Stimulated activated CD4-positive, alpha-beta T cell treated with anti-CD3 and anti-CD28 coated beads, Interleukin-4, amount 100 ng/mL, for 24 hours (primary cell): Measurements from ENCODE around the gene ZFYVE19.

Experiments
- DNase-seq: peaks from one replicate; pipeline ENCODE4 v3.0.0-alpha.2; 2020

ZFYVE19 gene

DNA sequence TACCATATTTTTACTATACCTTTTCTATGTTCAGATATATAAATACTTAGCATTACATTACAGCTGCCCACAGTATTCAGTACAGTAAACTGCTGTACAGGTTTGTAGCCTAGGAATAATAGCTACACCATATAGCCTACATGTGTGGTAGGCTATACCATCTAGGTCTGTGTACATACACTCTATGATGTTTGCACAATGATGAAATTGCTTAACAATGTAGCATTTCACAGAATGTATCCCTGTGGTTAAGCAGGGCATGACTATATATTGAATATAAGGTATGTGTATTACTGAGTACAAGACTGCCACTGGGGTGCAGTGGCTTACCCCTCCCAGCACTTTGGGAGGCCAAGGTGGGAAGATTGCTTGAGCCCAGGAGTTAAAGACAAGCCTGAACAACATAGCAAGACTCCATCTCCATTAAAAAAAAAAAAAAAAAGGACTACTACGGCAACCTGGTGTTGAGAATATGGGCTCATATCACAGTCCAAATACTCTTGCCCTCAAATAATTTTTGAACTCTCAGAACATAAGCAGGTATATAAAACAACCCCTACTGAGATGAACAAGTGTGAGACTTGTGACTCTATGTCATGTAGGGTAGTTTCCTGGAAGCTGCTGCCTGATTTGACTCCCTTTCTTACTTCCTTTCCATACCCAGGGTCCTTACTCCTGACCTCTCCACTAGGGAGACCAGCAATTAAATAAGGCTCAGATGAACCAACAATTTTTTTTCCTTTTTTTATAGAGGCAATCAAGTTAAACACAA is 16.9 kb downstream of the ZFYVE19 start:
- DNase-seq: no peak

DNA sequence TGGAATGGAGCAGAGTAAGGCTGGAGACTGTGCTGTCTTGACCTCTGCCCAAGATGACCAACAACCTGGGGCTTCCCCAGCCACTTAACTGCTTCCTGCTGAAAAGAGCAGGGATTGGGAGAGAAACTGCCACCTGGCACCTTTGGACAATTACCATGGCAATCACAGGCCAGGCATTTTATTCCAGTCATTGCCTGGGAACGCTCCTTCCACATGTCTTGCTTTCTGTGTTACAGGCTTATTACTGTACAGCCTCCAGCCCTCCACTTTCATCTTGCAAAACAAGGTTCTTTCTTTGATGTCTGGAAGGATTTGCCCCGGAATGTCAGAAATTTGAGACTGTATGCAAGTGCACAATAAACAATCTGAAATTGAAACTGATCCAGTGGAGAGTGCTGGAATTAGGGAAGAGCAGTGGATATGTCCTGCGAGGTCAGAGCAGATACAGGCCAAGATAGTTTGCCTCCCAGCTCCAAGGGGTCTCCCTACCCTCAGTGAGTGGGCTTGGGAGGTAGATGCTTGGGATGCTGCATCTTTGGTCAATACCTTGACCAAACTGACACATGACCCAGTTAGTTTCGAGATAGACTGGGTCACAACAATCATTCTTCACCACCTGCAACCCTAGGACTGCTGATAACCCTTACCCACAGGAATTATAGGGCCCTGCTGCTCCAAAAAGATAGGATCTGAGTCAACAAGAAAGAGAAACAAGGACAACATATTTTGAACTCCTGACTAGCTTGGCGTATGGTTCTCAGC is 19.0 kb downstream of the ZFYVE19 start:
- DNase-seq: no peak

GRCh38 chr15:40826423-40827075 is 19.7 kb downstream of the ZFYVE19 start:
- no peak for DNase-seq

GRCh38 chr15:40828447-40829036 is 21.7 kb downstream of the ZFYVE19 start, which contains the start of gene PPP1R14D:
Gene PPP1R14D, minus strand, starts transcription at chr15:40828708. Its CDS starts 67 bp downstream, at chr15:40828641.
- DNase-seq: no peak

DNA sequence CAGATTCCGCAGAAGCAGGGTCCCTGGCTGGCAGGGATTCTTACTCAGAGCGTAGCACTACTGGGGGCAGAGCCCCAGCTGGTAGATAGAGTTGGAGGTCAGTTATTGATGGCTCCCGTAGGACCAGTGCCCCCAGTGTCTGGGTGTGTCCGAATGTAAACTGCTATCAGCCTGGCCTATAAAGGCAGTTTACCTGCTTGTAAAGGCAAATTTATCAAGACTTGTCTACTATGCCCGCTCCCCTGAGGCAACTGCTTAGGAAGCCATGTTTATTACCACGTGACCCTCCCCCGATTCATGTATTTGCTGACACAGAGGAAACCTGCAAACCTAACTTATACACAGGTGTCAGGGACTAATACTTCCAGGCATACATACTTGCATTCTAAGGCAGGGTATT is 22.2 kb downstream of the ZFYVE19 start:
- no peak for DNase-seq

GRCh38 chr15:40830884-40831283 is 24.0 kb downstream of the ZFYVE19 start:
- DNase-seq: no peak

- no peak for DNase-seq
These were observed 25.0 kb downstream of the ZFYVE19 start for GRCh38 chr15:40831861-40832260.

GRCh38 chr15:40832903-40833302 is 26.0 kb downstream of the ZFYVE19 start:
- DNase-seq: no peak

GRCh38 chr15:40836020-40836419 is 29.1 kb downstream of the ZFYVE19 start:
- DNase-seq: no peak

GRCh38 chr15:40838756-40839155 is 31.9 kb downstream of the ZFYVE19 start:
- DNase-seq: no peak

DNA sequence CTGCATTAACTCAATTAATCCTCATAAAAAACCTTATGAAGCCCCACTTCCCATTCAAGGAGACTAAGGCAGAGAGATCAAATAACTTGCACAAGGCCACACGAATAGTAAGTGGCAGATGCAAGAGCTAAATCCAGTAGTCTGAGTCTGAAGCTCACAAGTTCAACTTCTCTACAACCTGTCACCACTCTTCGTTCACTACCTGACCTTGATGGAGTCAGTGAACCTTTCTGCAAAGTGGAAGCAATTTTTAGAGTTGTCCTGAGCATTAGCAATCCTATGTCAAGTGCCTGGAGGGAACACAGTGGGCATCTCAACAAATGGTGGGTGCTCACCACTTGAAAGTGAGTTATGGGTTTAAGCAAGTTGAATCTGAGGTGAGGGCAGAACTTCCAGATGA is 34.9 kb downstream of the ZFYVE19 start:
- no peak for DNase-seq

- DNase-seq: no peak
These were observed 36.5 kb downstream of the ZFYVE19 start for GRCh38 chr15:40843261-40843884.

DNA sequence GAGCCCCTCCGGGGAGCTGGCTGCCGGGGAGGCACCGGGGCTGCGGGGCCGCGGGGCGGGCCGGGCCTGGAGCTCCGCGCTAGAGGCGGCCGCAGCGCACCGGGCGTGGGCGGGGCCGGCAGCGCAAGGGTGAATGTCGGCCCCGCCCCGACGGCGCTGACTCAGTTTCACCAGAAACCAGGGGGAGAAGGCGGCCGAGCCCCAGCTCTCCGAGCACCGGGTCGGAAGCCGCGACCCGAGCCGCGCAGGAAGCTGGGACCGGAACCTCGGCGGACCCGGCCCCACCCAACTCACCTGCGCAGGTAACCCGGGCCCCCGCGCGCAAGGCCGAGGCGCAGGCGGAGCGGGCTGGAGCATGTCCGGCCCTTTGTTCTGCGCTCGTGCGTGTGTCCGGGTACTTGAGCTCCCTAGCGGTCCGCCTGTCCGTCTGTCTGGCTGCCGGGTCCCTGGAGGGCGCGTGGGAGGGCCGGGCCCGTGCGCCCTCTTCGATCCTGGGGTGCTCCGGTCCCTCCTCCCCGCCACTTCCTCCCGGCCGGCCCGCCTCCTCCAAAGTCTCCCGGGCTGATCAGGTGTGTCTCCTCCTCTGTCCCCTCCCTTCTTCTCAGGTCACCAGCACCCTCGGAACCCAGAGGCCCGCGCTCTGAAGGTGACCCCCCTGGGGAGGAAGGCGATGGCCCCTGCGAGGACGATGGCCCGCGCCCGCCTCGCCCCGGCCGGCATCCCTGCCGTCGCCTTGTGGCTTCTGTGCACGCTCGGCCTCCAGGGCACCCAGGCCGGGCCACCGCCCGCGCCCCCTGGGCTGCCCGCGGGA is 37.2 kb downstream of the ZFYVE19 start, which contains the start of gene SPINT1:
Gene SPINT1, plus strand, starts transcription at position 164 of the 811 bp plus-strand sequence. Its CDS starts 507 bp downstream, at position 671.
- peak; percentile 78 for DNase-seq

GRCh38 chr15:40844696-40845030 is 37.8 kb downstream of the ZFYVE19 start:
- peak; percentile 42 for DNase-seq

DNA sequence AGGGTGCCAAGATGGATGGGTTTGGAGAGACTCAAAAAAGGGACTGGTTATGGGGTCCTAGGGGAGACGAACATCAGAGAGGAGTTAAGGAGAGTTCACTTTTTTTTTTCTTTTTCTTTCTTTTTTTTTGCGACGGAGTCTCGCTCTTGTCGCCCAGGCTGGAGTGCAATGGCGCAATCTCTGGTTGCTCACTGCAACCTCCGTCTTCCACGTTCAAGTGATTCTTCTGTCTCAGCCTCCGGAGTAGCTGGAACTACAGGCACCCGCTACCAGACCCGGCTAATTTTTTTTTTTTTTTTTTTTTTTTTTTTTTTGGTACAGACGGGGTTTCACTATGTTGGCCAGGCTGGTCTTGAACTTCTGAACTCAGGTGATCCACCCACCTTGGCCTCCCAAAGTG is 38.1 kb downstream of the ZFYVE19 start:
- no peak for DNase-seq

DNA sequence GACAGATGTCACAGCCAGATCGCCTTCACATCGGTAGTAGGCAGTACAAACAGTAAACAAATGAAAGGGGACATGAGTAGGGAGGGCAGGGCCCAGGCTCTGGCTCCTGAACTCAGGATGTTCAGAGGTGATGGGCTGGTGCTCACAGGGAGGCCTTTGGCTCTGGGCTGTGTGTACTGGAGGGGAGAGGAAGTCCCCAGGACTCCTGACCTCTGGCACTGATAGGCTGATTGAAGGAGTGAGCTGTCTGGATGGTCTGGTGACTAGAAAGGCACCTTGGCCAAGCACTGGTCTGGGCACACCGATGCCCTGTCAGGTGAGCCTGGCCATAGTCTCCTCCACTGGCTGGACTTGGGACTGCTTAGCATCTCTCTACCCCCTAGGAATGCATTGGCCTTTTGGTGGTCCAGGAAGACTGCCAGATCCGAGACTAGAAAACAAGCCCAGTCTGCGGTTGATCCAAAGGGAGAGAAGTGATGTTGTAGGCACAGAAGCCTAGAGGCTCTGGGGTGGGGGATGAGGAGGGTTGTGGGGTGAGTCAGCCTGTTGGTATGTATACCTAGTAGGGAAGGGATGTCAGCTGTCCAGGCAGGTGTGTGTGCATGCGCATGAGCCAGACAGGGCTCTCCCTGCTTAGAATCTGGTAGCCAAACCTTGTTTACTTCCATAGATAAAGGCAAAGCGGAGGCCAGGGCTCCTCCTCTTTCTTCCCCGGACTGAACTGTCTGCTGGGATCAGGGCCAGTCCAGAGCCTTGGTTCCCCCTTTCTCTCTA is 38.8 kb downstream of the ZFYVE19 start:
- no peak for DNase-seq

- no peak for DNase-seq
These were observed 39.9 kb downstream of the ZFYVE19 start for GRCh38 chr15:40846841-40847222.

GRCh38 chr15:40847223-40847961 is 40.5 kb downstream of the ZFYVE19 start:
- no peak for DNase-seq

DNA sequence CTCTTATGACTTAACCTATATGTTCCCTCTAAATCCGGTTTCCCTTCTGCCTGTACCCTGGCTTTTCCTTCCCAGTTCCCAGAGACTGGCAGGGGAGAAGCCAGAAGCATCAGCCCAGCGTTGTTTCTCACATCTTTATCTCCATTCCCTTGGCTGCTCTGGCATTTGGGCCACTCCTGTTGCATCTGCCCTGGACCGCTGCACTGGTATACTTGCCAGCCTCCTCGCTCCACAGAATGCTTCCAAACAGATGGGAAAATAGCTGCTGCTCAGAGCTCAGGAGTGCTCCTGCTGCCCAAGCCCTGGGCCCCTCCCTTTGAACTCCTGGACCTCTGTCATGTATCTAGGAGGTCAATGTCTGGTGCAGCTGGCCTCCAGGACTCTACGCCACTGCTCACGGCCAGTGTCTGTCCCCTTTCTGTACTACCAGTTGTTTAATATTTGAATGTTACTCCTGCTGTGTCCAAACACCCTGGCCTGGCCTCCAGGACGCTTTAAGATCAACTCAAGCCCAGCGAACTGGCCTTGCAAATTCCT is 43.8 kb downstream of the ZFYVE19 start:
- DNase-seq: no peak

DNA sequence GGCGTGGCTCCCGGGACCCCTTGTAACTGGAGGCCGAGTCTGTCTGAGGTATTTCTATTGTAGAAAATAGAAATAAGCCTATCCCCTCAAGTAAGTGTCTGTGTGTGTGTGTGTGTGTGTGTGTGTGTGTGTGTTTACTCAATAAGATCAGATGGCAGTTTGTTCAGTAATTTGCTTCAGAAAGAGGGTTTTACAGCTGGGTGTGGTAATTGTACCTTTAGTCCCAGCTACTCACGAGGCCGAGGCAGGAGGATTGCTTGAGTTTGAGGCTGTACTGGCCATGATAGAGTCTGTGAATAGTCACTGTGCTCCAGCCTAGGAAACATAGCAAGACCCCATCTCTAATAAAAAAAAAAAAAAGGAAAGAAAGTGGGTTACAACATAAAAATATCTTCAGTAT is 45.6 kb downstream of the ZFYVE19 start:
- no peak for DNase-seq
